NCI-H2196 treated with DMSO at 0.1 percent for 48 hours (cell line): ENCODE measurements around the gene EXOSC5.
A peak's percentile ranks its signal among the peaks of the same experiment; 100 is the strongest.

Source experiments
- DNase-seq: peaks from one replicate; lab custom pipeline; 2025; ENCODE audit not compliant: unreplicated experiment; lab: John Stamatoyannopoulos, UW

Gene EXOSC5

DNA sequence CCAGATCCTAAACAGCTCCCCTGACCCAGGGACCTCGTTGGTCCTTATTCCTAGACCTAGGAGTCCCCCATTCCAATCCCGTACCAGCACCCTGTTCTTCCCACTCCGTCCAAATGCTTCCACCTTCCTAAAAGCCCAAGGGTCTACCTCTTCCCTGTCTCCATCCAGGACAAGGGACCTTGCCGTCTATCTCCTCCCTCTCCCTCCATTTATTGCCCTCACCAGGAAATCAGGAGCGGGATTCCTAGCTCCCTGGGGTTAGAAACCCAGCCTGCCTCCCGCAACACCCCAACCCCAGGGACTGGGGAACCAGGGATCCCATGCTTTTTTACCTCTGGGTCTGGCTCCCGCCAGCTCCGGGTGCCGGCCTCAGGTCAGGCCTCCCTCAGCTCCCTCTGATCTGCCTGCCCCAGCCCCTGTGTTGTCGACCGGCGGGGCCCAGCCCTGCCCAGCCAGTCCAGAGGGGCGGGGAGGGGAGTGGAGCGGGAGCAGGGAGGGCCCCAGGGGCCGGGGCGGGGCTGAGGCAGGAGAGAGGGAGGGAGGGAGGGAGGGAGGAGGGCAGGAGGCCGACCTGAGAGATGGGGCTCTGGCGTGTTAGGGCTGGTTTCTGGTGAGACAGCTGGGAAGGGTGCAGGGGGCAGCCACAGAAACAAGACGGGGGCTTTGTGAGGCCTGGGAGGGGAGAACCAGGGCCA lies 29.9 kb upstream of the EXOSC5 start, which contains the start of gene B3GNT8:
B3GNT8 (minus strand) TSS at position 423 of the 695 bp plus-strand sequence. CDS start 596 bp downstream, outside the sequence.
- DNase-seq = peak; percentile 75

DNA sequence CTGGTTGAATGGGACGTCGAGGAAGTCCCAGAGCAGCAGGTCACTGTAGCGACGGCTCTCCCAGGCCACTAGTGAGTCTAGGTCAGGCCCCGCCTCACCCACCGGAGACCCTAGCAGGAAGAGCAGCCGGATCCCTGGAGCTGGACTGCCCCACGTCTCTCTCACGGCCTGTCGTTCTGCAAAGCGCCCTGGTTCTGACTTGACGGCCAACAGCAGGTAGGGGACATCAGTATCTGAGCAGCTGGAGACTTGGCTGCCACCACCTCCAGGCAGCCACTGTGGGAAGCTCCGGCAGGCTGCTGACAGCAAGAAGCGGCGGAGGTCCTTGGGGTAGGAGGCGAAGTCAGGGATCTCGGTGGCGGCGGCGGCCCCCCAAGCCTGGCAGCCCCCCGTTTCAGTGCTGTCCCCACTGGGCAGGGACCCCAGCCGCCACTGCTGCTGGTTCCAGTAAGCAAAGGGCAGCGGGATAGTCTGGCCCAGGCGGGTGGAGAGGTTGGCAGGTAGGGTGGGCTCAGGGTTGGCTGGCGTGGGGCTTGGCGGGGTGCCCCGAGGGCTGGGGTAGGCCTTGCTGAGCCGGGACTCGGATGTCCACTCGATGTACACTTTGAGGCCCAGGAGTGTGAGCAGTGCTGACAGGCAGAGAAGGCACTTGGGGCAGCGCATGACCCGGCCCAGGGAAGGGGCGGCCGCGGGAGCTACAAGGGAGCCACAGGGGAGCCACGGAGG lies 29.1 kb upstream of the EXOSC5 start:
- DNase-seq = no peak

DNA sequence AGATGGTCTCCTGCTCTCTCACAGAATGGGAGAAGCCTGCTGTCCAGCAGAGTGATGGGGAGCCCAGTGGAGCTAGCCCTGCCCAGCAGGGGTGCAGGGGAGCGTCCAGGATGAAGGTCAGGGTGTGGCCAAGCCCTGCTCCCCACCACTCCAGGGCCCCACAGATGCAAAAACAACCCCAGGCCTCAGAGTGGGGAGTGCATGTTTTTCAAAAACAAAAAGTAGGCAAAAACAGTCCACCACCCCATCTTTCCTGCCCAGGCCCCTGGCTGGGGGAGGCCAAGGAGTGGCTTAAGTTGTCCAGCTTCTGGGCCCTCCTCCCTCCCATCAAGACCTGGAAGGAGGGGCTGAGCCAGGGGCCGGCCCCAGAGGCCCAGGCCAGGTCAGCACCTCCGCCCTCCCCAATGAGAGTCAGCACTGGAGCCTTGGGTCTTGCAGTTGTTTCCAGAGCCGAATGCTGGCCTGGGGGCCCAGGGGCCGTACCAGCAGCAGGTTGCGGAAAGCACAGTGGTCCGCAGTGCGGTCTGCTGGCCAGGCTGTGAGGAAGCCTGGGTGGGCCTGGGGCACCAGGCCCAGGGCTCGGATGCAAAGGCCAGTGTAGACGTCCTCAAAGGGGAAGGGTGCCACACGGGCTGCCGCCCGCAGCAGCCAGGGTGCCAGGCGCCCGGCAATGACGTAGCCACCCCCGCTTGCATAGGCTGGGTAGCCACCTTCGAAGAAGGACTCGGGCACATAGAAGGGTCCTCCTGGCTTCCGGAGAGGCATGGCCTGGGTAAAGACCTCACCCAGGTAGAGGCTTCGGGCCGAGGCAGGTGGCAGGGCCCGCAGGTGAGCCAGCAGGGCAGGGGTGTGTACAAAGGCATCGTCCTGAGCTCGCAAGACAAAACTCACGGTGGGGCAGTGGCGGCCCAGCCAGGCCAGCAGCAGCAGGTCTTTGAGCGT lies 28.3 kb upstream of the EXOSC5 start:
- no peak for DNase-seq

DNA sequence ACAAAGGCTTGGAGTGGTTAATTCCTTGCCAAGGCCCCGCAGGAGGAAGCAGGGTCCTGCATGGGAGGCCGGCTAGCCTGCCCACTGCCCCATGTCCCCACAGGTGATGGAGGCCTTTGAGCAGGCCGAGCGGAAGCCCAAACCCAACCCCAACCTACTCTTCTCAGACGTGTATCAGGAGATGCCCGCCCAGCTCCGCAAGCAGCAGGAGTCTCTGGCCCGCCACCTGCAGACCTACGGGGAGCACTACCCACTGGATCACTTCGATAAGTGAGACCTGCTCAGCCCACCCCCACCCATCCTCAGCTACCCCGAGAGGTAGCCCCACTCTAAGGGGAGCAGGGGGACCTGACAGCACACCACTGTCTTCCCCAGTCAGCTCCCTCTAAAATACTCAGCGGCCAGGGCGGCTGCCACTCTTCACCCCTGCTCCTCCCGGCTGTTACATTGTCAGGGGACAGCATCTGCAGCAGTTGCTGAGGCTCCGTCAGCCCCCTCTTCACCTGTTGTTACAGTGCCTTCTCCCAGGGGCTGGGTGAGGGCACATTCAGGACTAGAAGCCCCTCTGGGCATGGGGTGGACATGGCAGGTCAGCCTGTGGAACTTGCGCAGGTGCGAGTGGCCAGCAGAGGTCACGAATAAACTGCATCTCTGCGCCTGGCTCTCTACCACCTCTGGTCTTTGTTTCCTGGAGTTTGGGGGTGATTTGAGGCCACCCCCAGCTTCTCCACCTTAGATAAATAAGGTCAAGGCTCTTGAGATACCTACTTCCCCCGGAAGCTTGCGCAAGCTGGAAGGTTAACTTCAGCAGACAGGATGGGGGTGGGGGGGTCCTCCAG lies 27.4 kb upstream of the EXOSC5 start:
- no peak for DNase-seq

DNA sequence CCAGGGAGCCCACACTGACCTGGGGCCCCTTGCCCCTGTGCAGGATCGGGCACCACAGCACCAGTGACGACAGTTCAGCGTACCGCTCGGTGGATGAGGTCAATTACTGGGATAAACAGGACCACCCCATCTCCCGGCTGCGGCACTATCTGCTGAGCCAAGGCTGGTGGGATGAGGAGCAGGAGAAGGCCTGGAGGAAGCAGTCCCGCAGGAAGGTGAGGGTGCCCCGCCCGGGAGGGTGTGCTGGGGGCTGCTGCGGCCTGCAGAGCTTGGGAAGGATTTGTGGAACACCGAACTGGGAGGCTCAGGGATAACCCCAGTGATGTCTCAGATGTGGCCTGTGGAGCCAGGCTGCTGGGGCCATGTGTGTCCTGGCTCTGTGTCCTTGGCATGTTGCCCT lies 25.8 kb upstream of the EXOSC5 start:
- no peak for DNase-seq

DNA sequence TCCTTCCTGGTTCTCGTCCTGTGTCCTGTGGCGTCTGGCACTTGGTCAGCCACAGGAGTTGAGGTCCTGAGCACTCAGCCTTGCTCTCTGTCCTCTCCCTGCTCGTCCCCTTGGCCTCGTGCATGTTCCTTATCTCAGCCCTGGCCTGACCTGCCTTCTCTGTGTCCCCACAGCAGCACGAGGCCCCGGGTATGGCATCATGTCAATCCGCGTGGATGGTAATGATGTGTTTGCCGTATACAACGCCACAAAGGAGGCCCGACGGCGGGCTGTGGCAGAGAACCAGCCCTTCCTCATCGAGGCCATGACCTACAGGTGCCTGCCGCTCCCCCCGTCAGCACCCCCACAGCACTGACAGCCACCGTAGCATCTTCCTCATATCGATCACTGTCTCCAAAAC lies 25.3 kb upstream of the EXOSC5 start:
- DNase-seq = no peak

DNA sequence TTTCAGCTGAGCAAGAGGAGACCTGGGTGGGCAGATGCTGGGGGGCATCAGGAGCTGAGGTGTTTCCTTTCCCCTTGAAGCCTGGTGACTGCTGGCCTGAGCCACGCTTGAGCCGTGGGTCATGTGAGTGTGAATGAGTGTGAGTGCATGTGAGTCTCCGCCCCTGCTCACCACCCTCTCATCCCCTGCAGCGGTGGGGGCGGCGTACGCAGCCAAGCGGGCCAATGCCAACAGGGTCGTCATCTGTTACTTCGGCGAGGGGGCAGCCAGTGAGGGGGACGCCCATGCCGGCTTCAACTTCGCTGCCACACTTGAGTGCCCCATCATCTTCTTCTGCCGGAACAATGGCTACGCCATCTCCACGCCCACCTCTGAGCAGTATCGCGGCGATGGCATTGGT lies 24.8 kb upstream of the EXOSC5 start:
- no peak for DNase-seq

DNA sequence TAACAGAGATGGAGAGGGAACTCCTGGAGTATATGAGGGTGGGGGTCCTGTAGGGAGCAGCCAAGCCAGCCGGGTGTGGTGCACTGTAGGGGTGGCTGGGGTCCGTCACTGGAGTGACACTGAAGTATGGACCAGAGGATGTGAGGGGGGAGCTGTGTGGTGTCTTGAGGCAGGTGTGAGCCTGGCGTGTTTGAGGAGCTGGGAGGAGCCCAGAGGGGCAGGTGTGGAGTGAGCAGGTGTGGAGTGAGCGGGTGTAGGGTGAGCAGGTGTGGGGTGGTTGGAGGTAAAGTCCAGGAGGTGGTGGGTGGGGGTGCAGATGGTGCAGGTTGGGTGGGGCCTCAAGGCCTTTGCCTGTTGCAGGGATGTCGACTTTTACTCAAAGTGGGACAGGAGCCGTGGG lies 24.2 kb upstream of the EXOSC5 start:
- peak; percentile 46 for DNase-seq

DNA sequence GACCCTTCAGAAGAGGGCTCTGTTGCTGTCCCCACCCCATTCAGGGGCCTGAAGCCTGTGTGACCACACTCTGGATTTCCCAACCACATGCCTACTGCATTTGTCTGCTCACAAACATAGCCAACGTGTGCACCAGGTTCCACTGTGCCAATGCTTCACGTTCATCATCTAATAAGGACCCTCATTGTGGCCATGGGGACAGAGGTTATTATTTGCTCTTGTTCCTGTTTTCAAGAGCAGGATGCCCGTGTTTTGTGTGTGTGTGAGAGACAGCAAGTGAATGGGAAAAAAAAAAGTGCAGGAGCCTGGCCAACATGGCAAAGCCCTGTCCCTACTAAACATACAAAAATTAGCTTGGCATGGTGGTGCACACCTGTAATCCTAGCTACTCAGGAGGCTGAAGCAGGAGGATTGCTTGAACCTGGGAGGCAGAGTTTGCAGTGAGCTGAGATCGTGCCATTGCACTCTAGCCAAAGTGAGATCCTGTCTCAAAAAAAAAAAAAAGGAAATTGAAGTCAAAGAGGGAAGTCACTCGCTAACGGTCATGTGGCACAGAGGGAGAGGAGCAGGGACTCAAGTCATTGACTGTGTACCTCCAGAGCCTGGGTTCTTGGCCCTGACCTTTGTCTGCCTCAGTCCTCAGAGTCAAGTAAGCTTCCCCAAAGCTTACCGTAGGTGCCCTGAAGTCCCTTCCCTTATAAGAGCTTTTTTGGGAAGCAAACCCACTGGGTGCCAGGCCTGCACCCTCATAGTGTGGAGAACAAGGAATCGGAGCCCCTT lies 23.1 kb upstream of the EXOSC5 start:
- no peak for DNase-seq

DNA sequence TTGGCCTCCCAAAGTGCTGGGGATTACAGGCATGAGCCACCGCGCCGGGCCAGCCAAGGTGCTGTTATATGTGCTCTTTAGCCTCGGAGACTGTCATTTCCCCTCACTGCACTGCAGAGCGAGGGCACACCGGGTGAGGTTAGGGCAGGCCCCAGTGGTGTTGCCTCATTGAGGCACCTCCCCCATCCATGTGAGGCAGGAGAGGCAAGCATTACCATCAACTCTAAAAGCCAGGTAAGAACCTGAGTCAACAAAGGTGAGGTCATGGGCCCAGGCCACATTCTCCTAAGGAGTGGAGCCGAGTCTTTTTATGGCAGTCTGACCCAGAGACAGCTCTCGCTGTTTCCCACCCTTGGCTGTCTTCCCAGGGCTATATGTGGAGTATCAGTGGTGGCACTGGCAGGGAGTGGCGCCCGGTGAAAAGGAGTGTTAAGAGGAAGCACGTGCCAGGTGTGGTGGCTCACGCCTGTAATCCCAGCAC lies 19.1 kb upstream of the EXOSC5 start:
- DNase-seq = peak; percentile 81

DNA sequence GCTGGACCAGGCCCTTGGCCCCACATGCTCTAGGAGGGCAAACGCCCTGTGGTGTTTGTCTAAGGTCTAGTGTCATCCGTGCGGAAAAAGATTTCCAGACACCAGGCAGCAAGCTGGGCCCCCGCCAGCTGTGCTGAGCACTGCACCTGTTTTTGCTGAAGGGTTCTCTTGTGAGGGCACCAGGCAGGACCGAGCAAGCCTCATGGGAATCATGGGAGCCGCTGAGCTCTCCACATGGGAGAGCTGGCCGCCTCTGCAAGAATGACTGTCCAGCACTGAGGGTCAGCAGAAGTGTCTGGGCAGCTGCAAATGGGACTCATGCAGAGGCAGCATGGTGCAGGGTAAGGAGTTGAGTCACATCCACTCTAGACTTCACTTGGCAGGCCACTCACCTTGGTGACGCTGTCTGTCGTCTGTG lies 18.0 kb upstream of the EXOSC5 start:
- DNase-seq = peak; percentile 86

DNA sequence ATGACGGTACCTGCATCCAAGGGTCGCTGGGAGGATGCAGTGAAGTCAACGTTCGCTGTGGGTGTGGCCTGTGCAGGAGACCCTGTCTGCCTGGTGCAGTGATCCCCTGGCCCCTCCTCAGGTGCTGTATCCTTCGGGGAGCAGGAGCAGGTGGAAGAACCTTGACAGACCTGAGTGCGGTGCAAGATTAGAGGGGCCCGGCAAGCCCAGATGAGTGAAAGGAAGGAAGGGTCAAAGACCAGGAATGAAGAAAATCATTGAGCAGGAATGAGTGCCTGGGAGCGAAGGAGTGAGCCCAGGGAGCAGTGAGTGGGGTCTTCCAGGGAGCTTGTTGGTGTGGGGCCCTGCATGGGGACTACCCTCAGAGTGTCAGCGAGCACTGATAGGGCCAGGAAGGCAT lies 17.3 kb upstream of the EXOSC5 start:
- no peak for DNase-seq

DNA sequence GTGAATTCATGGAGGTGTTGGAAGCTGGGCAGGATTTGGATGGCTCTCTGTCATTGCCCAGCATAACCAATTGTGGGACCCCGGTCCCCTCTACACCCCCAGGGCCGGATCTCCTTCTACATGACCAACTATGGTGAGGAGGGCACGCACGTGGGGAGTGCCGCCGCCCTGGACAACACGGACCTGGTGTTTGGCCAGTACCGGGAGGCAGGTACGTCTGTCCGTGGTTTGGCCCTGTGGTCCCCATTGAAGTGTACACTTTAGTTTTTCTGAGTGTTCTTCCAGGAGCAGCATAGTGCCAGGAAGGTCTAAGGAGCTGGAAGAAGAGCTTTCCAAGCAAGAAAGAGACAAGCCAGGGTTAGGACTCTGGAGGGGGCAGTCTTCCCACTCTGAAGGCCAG lies 16.8 kb upstream of the EXOSC5 start:
- no peak for DNase-seq

DNA sequence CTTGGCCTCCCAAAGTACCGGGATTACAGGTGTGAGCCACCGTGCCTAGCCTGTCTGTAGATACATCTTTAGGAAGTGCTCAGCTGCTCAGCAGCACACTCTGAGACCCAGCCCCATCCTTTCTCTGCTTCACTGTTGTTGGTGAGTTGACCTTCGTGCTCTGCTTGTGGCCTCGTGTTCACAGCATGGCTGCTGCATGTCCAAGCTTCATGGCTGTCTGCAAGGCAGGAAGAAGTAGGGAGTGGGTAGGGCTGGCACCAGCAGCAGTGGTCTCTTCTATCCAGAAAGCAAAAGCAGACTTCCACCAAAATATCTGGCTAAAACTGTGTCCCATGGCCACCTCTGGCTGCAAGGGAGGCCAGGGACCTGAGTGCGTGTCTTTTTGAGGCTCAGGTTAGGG lies 15.8 kb upstream of the EXOSC5 start:
- DNase-seq = no peak

DNA sequence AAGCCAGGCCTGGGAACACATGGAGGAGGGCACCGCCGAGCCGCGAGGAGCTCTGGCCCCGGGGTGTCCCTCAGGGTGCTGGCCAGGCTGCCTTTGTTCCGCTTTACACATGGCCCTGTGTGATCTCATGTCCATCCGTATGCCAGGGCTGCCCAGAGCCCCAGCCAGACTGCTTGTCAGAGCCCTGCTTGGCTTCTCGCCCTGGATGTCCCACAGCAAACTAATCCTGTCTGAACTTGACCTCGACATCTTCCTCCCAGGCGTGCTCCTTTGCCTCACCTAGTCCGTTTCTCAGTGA lies 14.8 kb upstream of the EXOSC5 start:
- DNase-seq = no peak

DNA sequence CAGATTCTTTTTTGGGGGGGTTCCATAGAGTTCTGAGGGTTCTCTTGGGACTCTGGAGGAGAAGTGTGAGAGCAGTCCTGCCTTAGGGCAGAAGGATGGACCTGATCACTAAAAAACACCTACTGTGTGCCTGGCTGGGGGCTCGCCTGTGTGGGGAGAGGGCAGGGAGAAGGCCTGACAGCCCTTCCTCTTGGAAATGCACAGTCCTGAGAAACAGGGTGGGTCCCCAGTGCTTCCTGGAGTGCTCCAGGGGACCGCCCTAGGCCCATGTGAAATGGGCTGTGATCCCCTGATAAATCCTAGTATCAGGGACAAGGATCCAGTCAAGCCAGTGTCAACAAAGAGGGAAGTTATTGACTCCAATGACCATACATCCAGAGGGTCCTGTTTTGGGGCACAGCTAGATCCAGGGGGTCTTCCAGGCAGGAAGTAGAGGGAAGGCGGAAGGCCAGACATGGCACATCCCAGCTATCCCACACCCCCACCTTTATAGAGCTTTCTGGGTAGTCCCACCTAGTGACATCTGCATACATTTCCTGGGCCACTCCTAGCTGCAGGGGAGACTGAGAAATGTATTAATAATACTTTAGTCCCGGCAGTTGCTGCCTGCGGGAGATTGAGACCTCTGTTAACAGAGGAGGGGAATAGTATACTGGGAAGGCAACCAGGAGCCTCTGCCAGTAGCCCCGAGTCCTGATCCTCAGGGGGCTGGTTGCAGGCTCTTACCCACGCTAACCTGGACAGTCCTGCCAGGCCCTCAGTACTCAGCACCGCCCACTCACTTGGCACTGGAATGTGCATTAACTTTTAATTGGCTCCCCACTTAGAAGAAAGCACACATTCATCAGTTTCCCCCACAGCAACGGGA lies 14.2 kb upstream of the EXOSC5 start:
- no peak for DNase-seq

DNA sequence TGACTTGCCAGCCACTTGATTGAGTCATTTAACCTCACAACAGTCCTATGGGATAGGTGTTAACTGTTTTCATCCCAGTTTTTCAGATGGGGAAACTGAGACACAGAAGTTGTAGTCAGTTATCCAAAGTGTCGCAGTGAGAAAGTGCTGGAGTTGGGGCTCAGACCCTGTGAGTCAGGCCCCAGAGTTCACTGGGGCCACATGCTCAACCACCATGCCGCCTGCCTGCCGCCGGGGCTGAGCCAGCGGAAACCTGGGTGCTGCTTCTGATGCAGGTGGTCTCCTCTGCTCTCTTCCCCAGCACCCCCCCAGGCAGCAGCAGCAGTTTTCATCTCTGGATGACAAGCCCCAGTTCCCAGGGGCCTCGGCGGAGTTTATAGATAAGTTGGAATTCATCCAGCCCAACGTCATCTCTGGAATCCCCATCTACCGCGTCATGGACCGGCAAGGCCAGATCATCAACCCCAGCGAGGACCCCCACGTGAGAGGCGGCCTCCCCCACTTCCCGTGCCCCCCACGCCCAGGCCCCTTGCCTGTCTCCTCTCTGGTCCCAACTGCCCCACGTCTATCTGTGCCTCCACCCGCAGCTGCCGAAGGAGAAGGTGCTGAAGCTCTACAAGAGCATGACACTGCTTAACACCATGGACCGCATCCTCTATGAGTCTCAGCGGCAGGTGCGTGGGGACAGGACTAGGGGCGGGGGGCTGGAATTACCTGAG lies 13.3 kb upstream of the EXOSC5 start:
- DNase-seq = no peak

DNA sequence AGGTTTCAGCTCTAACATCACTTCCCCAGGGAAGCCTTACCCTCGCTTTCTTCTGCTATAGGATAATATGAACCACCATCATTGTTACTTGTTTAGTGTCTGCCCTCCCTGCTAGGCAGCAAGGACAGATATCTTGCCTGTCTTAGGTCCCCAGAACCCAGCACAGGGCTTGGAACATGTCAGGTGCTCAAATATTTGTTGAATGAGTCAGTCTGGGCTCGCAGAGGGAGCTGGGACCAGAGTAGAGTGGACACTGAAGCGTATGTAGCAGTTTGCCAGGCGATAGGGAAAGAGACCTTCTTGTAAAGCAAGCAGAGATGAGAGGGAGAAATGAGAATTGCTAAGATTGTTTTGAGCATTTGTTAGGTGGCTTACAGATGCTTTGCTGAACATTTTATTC lies 12.1 kb upstream of the EXOSC5 start:
- DNase-seq = peak; percentile 65
